DMS153 treated with DMSO at 0.1 percent for 48 hours (cell line): ENCODE data around the gene CABP2.
"Not testable (repeated sequence)": the region's sequence is repeated elsewhere in the genome, so short reads cannot be mapped to it uniquely, and the experiment has no call there.

ENCODE experiments used
- DNase-seq: peaks from one replicate; lab custom pipeline; 2025; ENCODE audit not compliant: unreplicated experiment; lab: John Stamatoyannopoulos, UW

The CABP2 gene

GRCh38 chr11:67539550-67539949, 16.3 kb upstream of the CABP2 start:
- DNase-seq = no peak

DNA sequence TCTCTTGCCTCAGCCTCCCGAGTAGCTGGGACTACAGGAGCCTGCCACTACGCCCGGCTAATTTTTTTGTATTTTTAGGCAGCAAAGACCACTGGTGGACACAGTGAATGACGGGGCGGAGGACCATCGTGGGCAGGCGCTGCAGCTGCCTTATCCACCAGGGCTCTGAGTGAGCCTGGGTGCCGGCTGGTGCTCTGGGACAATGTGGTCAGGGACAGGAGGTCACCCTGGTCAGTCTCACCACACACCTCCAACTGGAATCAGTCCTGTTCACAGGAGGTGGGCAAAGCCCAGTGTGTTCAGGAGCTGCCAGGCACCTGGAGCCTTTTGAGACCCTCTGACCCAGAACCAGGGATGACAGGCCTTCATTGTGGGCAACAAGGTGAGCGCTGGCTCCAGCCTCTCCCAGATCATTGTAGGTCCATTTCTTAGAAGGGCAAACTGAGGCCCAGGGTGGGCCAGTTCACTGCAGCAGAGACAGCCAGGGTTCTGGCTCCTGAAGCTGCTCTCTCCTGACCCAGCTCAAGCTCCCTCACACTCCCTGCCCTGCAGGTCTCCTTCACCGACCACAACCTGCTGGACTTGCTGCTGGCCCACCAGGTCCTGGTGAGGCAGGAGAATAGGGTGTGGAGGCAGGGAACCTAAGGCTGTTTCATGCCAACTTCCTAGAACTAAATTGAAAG, 15.7 kb upstream of the CABP2 start:
- no peak for DNase-seq

- no peak for DNase-seq
Observed at GRCh38 chr11:67538306-67538705, 15.1 kb upstream of the CABP2 start.

DNA sequence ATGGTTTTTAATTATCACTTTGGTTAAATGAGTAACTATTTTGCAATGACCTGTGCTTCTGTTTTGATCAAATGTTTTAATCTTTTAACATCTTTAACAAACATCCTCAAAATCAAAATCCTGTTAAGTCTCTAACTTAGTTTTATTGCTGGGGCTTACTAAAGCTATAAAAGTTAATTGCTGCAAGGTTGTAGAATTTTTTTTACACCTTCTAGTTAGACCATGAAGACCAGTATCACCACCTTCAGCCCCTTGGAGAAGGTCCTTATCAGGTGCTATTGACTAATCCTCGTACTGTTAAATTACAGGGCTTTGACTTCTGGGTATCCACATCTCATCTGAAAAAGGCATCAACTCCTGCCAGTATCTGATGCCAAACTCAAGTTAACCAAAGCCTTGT, 12.3 kb upstream of the CABP2 start:
- DNase-seq = no peak

GRCh38 chr11:67534070-67534679, 10.9 kb upstream of the CABP2 start:
- DNase-seq = no peak

GRCh38 chr11:67532889-67533288, 9.6 kb upstream of the CABP2 start:
- DNase-seq = no peak

DNA sequence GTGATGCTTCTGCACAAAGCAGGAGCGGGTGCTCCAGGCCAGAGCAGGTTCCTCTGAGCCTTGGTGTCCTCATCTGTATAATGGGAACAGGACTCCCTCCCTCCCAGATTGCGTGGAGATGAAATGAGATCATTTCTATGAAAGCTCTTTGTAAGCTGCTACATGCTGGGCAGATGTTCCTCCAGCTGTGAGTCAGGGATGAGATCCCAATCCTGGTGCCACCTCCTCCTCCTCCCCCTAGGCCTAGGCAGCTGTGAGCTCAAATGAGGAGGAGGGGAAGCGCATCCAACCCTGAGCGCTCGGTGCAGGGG, 7.0 kb upstream of the CABP2 start:
- no peak for DNase-seq

GRCh38 chr11:67528376-67528775, 5.1 kb upstream of the CABP2 start:
- DNase-seq = no peak

DNA sequence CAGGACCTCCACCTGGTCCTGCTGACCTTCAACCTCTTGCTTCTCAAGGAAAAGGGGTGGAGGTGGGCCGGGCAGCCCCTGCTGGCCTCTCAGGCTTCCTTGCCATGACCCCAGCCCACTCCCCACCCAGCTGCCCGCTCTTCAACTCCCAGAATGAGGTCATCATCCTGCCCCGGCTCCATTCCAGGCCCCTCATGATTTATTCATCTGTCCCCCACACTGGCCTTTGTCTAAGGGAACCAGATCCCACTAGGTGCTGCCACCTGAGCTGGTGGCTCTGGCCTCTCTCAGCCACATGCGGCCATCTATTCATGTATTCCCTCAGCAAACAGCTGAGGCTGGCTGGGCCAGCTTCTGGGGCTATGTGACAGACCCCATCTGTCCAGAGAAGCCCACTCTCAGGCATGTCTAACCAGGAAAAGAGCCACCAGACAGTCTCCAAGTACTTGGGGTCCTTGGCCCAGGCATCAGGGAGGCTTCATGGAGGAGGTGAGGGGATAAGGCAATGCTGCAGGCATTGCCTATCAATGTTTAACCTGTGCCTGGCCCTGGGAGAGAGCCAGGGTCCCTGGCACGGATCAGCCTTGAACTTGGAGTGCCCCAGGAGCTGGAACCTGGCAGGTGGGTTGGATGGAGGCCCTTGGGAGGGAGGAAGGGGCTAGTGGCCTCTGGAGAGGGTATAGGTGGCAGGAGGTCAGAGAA, 2.2 kb upstream of the CABP2 start:
- DNase-seq = no peak

GRCh38 chr11:67524480-67524808, 1.2 kb upstream of the CABP2 start:
- DNase-seq = no peak

DNA sequence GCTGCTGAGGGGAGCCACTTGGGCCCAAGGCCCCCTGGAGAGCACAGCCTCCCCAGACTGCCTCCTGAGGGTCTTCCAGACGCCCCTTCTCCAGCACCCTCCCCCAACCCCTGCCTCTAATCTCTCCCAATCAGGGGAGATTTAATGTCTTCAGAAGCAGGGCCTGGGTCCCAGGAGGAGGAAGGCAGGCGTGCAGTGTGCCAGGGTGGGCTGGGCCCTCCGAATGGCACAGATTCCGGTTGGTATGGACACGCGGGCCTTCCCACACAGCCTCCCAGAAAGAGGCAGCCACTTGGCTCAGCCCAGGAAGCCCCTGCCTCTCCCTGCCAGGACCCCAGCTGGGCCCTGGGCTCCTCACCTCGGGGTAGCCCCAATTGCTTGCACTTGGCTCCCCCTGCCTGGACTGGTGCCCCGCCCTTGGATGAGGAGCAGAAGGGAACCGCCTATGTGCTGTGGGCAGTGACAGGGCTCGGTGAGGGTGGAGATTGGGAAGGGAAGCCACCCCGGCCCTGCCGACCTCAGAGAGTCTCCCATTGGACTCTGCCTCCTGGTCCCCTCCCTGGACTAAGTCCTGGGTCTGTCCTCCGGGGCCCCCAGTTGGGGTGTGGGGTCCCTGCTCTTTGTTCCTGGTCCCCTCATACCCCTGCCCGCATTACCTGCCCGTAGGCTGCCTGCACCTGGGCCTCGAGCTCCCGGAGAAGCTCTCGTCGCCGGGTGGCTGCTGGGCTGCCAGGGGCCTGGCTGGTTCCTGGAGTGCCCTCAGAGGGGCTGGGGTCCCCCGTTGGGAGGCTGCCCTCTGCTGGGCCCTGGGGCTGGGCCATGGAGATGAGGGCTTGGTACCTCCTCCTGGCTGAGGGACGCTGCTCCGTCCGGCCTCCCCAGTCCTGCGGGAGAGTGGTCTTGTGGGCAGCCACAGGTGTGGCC, 572 bp upstream of the CABP2 start:
- DNase-seq = no peak

DNA sequence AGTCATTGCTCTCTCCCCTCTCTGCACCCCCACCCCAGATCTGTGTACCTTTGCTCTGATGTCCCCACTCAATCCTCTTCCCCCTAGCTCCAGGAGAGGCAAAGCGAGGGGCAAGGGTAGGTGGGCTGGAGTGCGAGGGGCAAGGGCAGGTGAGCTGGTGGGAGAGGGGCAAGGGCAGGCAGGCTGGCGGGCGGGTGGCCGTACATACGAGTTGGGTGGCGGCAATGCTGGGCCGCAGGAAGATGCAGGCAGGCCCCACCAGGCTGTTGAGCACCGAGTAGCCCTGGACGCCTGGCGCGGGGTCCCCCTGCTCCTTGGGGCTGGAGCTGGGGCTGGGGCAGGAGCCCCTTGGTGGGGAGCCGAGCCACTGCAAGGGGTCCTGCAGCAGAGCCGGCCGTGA, 908 bp downstream of the CABP2 start:
- no peak for DNase-seq

DNA sequence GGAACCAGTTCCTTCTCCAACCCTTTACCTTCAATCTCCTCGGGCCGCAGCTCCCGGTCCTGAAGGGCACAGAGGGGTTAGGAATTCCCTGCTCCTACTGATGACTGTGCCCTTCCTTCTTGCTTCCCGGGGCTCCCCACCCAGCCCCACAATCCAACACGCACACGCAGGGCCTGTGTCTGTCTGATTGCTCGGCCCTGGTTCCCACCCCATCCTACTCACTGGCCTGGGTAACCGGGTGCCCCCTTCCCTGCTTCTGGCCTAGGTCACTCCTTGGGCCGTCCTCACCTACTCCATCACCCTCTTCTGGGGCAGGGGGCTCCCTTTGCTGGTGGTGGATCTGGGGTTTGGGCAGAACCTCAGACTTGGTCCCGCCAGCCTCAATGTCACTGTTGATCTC, 1.3 kb downstream of the CABP2 start:
- DNase-seq = no peak

DNA sequence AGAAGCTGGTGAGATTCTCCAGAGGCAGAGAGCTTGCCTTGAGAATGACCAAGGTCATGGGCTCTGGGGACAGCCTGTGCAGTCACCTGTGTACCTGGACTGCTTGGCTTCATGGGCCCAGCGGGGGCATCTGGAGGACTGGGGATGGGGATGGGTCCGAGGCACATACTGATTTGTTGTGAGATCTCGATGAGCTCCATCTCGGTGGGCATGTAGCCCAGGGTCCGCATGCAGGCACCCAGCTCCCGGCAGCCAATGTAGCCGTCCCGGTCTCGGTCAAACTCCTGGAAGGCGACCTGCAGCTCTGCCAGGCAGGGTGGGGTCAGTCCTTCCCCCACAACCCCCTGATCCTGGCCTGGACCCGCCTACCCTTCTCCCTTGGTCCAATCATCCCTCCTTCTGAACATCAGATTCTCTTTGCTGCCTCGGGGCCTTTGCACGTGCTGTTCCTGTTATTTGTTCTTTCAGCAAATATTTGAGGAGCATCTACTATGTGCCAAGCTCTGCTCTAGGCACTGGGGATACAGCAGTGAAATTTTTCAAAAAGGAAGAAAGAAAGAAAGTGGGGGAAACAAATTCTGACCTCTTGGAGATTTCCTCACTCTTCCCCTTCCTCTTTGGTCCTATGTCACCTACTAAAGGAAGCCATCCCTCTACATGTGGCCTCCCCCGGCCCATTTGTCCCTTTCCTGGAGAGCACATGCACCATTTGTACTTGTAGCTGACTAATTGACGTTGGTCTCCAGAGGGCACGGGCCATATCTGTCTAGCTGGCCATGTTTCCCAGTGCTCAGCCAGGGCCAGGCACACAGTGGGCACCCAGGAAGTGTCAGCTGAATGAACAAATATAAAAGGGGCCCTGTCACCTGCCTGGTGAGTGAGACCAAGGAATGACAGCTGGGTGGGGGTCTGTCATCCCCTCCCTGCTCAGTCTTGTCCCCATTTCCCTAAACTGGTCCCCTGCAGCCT, 2.1 kb downstream of the CABP2 start:
- DNase-seq = no peak

DNA sequence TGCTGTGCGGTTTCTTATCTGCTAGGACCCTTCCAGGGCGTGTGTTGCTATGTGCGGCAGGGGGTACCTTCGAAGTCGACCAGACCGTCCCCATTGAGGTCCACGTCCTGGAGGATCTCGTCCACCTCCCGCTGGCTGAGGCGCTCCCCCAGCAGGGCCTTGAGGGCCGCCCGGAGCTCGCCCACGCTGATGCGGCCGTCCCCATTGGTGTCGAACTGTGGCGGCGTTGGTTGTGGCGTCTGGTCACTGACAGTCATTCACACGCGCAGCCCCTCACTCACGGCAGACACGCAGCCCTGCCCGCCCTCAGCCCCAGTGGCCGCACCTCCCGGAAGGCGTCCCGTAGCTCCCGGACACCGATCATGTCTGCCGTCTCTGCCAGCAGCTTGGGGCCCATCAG, 3.5 kb downstream of the CABP2 start:
- DNase-seq = no peak

DNA sequence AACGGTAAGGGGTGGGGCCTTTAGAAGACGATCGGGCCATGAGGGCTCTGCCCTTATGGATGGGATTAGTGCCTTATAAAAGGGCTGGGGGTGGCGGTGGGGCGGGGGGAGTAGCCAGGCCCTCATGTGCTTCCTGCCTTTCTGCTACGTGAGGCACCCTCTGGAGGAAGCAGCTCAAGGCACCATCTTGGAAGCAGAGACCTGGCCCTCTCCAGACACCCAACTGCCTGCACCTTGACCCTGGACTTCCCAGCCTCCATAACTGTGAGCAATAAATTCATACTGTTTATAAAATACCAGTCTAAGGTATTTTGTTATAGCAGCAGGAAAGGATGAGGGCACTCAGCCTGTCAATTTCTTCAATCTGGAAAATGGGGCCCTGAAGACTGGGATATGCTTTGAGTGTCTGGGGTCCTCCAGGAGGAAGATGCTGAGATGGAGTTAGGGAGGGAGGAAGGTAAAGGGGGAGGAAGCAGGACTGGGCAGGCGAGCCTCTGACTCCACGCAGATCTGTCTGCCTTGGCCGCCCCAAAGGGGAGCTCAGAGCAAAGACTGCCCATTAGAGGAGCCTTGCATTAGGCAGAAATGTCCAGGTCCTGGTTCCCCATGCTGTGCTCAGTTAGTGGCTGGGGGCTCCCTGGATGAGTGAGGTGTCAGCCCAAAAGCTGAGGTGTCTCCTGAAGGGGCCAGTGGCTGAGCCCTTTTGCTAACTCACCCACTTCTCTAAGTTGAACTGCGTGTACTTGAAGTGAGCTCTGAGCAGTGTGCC, 5.3 kb downstream of the CABP2 start:
- DNase-seq = no peak

- DNase-seq = no peak
Observed at GRCh38 chr11:67516806-67517205, 6.4 kb downstream of the CABP2 start.

- no peak for DNase-seq
Observed at GRCh38 chr11:67514116-67514515, 9.1 kb downstream of the CABP2 start.

- DNase-seq = not testable (repeated sequence)
Observed at GRCh38 chr11:67511558-67511957, 11.7 kb downstream of the CABP2 start.

DNA sequence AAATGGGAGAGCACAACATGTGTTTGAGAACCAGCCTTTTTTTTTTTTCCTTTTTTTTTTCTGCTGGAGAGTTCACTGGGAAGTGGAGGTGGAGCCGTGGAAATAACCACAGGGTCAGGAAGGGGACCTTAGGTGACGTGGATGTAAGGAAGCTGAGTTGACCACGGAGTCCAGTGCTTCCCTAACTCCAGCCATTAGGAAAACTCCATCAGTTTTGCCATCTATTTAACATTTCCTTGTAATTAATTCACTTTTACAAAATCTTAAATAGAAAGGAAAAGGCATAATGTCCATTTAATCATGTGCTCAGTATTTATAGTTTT, 13.3 kb downstream of the CABP2 start:
- no peak for DNase-seq
